GM10266 (cell line): ENCODE data around the gene PLA2G4C.

Source experiments
- DNase-seq: peaks from one replicate; pipeline ENCODE4 v3.0.0; 2012; ENCODE audit errors: extremely low spot score
- TF ChIP-seq, protein P1 (sequence below): IDR thresholded peaks from 2 replicates; pipeline ENCODE4 v1.5.1; 2012; ENCODE audit warnings: mild to moderate bottlenecking, low read depth; ENCODE audit not compliant: control insufficient read depth, insufficient read depth; ENCODE audit errors: missing control alignments

The PLA2G4C gene

GRCh38 chr19:48053856-48054255, 56.8 kb downstream of the PLA2G4C start:
- DNase-seq = no peak
- TF ChIP-seq, protein P1, sequence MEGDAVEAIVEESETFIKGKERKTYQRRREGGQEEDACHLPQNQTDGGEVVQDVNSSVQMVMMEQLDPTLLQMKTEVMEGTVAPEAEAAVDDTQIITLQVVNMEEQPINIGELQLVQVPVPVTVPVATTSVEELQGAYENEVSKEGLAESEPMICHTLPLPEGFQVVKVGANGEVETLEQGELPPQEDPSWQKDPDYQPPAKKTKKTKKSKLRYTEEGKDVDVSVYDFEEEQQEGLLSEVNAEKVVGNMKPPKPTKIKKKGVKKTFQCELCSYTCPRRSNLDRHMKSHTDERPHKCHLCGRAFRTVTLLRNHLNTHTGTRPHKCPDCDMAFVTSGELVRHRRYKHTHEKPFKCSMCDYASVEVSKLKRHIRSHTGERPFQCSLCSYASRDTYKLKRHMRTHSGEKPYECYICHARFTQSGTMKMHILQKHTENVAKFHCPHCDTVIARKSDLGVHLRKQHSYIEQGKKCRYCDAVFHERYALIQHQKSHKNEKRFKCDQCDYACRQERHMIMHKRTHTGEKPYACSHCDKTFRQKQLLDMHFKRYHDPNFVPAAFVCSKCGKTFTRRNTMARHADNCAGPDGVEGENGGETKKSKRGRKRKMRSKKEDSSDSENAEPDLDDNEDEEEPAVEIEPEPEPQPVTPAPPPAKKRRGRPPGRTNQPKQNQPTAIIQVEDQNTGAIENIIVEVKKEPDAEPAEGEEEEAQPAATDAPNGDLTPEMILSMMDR = no peak

DNA sequence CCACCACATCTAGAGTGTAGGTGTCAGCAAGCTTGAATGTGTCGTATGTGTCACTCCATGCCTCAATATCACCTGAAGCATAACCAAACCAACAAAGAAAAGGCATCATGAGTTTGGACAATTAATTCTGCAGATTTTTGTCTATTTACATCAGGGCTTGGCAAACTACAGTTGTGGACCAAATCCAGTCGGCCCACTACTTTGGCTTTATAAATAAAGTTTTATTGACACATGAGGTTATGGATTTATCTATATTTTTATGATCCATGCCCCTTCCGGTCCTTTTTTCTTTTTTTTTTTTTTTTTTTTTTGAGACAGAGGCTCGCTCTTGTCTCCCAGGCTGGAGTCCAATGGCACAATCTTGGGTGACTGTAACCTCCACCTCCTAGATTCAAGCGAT, 57.5 kb downstream of the PLA2G4C start:
- TF ChIP-seq, protein P1 = no peak

DNA sequence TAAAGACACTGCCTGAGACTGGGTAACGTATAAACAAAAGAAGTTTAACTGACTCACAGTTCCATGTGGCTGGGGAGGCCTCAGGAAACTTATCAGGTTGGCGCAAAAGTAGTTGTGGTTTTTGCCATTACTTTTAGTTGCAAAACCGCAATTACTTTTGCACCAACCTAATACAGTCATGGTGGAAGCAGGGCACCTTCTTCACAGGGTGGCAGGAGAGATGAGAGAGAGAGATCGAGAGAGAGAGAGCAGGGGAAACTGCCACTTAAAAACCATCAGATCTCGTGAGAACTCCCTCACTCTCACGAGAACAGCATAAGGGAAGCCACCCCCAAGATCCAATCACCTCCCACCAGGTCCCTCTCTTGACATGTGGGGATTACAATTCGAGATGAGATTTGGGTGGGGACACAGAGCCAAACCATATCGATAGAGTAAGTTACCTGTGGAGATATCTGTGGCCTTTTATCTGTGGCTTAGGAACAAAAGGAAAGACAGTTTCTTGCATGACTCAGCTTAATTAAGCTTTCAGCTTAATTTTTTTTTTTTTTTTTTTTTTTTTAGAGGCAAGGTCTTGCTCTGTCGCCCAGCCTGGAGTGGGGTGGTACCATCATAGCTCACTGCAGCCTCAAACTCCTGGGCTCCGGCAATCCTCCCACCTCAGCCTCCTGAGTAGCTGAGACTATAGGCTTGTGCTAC, 59.1 kb downstream of the PLA2G4C start:
- DNase-seq = no peak
- TF ChIP-seq, protein P1 = no peak

More for the DNA sequence above, 57.5 kb downstream of the PLA2G4C start:
- no peak for DNase-seq

DNA sequence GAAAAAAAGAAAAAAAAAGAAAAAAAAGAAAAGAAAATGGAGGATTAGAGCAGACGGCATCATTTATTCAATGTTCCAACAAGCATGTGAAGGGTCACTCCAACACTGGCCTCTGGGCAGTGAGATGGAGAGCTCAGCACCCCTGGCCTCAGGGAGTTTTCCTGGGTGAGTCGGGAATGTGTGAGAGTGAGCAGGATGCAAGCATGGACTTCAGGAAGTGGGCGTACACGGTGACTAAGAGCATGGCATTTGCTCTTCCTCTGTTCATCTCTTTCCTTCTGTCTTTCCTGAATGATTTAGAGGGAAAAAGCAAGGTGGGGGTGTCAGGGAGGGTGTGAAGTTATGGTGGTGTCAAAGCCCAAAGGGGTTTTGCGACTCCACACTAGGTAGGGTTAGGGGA, 66.1 kb downstream of the PLA2G4C start:
- TF ChIP-seq, protein P1 = no peak
- no peak for DNase-seq

- TF ChIP-seq, protein P1 = no peak
These were observed 66.8 kb downstream of the PLA2G4C start, which contains the start of gene CABP5 for GRCh38 chr19:48043675-48044258. Gene CABP5 (minus strand): TSS chr19:48044079. CDS start chr19:48043922, 157 bp downstream.

GRCh38 chr19:48041877-48042580, 68.6 kb downstream of the PLA2G4C start:
- TF ChIP-seq, protein P1 = no peak
- no peak for DNase-seq

More at GRCh38 chr19:48043675-48044258, 66.8 kb downstream of the PLA2G4C start, which contains the start of gene CABP5:
- DNase-seq = no peak
